ENCODE measurements around the gene TMEM38A.

TMEM38A gene

DNA sequence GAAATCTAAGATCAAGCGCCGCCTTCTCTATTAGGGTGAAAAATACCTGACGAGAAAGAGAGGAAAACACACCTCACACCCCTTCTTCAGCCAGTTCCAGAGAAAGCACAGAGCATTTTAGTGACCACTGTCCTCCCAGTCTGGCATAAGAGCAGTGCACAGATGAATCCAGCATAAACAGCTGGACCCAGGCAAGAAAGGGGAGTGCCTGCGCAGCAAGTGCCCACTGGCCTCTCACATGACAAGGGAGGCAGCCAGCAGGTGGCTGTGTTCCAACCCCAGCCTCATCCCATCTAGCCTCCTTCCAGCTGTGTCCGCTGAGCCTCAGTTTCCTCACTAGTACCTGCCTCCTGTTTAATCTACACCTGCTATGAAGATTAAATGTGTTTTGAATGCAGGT, 40.9 kb upstream of the TMEM38A start:
- no peaks in the 10 kb centered on the region for H3K9me3 ChIP-seq (ENCODE audit: control insufficient read depth, insufficient read depth, low read depth, low read length)
- POLR2A ChIA-PET: no interaction called here
- CTCF ChIA-PET: no interaction called here
- TF ChIP-seq ZNF555 (tag by site-specific recombination; conservative IDR thresholded peaks at IDR 0.05) (no peak), ZNF266 (tag by site-specific recombination; IDR thresholded peaks at IDR 0.05; ENCODE audit: low read depth) (no peak), ZNF664 (tag by site-specific recombination; IDR thresholded peaks at IDR 0.05) (no peak), ZNF48 (tag by site-specific recombination; IDR thresholded peaks at IDR 0.05) (no peak), ZNF112 (tag by site-specific recombination; IDR thresholded peaks at IDR 0.05) (no peak), OSR2 (tag by site-specific recombination; IDR thresholded peaks at IDR 0.05) (no peak), HOXA7 (CRISPR knock-in tag; IDR thresholded peaks at IDR 0.05; ENCODE audit: borderline replicate concordance) (no peak), KLF1 (tag by site-specific recombination; IDR thresholded peaks at IDR 0.05) (no peak), ZNF518A (tag by site-specific recombination; conservative IDR thresholded peaks at IDR 0.05; ENCODE audit: low read depth) (no peak), SP7 (tag by site-specific recombination; IDR thresholded peaks at IDR 0.05) (no peak), ZNF274 (IDR thresholded peaks at IDR 0.05; ENCODE audit: low read length) (no peak), ZNF274 (tag by site-specific recombination; IDR thresholded peaks at IDR 0.05; ENCODE audit: borderline replicate concordance) (no peak), SCRT2 (tag by site-specific recombination; IDR thresholded peaks at IDR 0.05) (no peak), HIC1 (tag by site-specific recombination; IDR thresholded peaks at IDR 0.05) (no peak), ZNF214 (tag by site-specific recombination; IDR thresholded peaks at IDR 0.05; ENCODE audit: borderline replicate concordance) (no peak)
- TF ChIP-seq, protein P1, sequence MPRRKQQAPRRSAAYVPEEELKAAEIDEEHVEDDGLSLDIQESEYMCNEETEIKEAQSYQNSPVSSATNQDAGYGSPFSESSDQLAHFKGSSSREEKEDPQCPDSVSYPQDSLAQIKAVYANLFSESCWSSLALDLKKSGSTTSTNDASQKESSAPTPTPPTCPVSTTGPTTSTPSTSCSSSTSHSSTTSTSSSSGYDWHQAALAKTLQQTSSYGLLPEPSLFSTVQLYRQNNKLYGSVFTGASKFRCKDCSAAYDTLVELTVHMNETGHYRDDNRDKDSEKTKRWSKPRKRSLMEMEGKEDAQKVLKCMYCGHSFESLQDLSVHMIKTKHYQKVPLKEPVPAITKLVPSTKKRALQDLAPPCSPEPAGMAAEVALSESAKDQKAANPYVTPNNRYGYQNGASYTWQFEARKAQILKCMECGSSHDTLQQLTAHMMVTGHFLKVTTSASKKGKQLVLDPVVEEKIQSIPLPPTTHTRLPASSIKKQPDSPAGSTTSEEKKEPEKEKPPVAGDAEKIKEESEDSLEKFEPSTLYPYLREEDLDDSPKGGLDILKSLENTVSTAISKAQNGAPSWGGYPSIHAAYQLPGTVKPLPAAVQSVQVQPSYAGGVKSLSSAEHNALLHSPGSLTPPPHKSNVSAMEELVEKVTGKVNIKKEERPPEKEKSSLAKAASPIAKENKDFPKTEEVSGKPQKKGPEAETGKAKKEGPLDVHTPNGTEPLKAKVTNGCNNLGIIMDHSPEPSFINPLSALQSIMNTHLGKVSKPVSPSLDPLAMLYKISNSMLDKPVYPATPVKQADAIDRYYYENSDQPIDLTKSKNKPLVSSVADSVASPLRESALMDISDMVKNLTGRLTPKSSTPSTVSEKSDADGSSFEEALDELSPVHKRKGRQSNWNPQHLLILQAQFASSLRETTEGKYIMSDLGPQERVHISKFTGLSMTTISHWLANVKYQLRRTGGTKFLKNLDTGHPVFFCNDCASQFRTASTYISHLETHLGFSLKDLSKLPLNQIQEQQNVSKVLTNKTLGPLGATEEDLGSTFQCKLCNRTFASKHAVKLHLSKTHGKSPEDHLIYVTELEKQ (tag by site-specific recombination; IDR thresholded peaks at IDR 0.05; ENCODE audit: borderline replicate concordance): no peak
- TF ChIP-seq, protein P2, sequence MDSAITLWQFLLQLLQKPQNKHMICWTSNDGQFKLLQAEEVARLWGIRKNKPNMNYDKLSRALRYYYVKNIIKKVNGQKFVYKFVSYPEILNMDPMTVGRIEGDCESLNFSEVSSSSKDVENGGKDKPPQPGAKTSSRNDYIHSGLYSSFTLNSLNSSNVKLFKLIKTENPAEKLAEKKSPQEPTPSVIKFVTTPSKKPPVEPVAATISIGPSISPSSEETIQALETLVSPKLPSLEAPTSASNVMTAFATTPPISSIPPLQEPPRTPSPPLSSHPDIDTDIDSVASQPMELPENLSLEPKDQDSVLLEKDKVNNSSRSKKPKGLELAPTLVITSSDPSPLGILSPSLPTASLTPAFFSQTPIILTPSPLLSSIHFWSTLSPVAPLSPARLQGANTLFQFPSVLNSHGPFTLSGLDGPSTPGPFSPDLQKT (IDR thresholded peaks at IDR 0.05; ENCODE audit: borderline replicate concordance, low read depth, low read length): no peak
- H3K4me1 ChIP-seq (ENCODE audit: control insufficient read depth, insufficient read depth, low read length): no peaks in the 10 kb centered on the region
- H3K4me3 ChIP-seq (ENCODE audit: low read depth, low read length): no peak overlapping the region
- no peak overlapping the region for H3K27ac ChIP-seq (ENCODE audit: extremely low read depth, low read depth, low read length)
- H3K36me3 ChIP-seq (ENCODE audit: control insufficient read depth in 2 of 2, insufficient read depth in 1 of 2, low read length in 2 of 2): peaks cover 0 to 17% of the 10 kb centered on the region in 2 experiments; a peak in 1 of 3 replicates

Data from HEK293 (cell line).